OCI-LY1 (cell line): ENCODE data around the gene MAML2.

Experiments
- H2AFZ ChIP-seq: fragments of 200-600 bp; sonication (generic), shearing (Covaris generic); 2 replicates; pipeline ENCODE4 v1.6.0; 2014; ENCODE audit warnings: antibody characterized with exemption, mild to moderate bottlenecking, low read length
- H3F3A ChIP-seq: fragments of 200-600 bp; sonication (generic), shearing (Covaris generic); 2 replicates; pipeline ENCODE4 v1.6.0; 2014; ENCODE audit warnings: mild to moderate bottlenecking, antibody characterized with exemption, low read length, moderate library complexity; ENCODE audit not compliant: insufficient read depth
- H3K27ac ChIP-seq: fragments of 200-600 bp; sonication (generic); 2 replicates; pipeline ENCODE4 v1.5.1; 2014; ENCODE audit warnings: low read length, mixed run types, mild to moderate bottlenecking, low read depth; ENCODE audit not compliant: poor library complexity, severe bottlenecking
- H3K27me3 ChIP-seq: fragments of 200-600 bp; sonication (generic); 2 replicates; pipeline ENCODE4 v1.6.0; 2014; ENCODE audit warnings: antibody characterized with exemption, mild to moderate bottlenecking, low read length, moderate library complexity; ENCODE audit not compliant: insufficient read depth
- H3K36me3 ChIP-seq: fragments of 200-600 bp; sonication (generic); 2 replicates; pipeline ENCODE4 v1.6.1; 2014; ENCODE audit warnings: mild to moderate bottlenecking, antibody characterized with exemption, low read length, moderate library complexity, mixed read lengths; ENCODE audit not compliant: insufficient read depth
- H3K4me1 ChIP-seq: fragments of 200-600 bp; sonication (generic); 2 replicates; pipeline ENCODE4 v1.5.1; 2014; ENCODE audit warnings: mild to moderate bottlenecking, low read length, moderate library complexity; ENCODE audit not compliant: insufficient read depth, severe bottlenecking
- H3K4me2 ChIP-seq: fragments of 200-600 bp; sonication (generic), shearing (Covaris generic); 2 replicates; pipeline ENCODE4 v1.6.1; 2014; ENCODE audit warnings: low read length
- H3K4me3 ChIP-seq: fragments of 200-600 bp; sonication (generic); 2 replicates; pipeline ENCODE4 v1.5.1; 2014; ENCODE audit warnings: low read length, low read depth, mild to moderate bottlenecking, mixed read lengths; ENCODE audit not compliant: poor library complexity, severe bottlenecking
- H3K79me2 ChIP-seq: fragments of 200-600 bp; shearing (Covaris generic); 2 replicates; pipeline ENCODE4 v1.6.1; 2016; ENCODE audit warnings: mixed run types, low read length, mixed read lengths; ENCODE audit not compliant: insufficient read depth
- H3K9ac ChIP-seq: fragments of 200-600 bp; sonication (generic), shearing (Covaris generic); 2 replicates; pipeline ENCODE4 v1.6.1; 2014; ENCODE audit warnings: mild to moderate bottlenecking, low read length, mixed read lengths
- H3K9me2 ChIP-seq: fragments of 200-600 bp; sonication (generic), shearing (Covaris generic); 2 replicates; pipeline ENCODE4 v1.6.1; 2014; ENCODE audit warnings: low read depth, mild to moderate bottlenecking, low read length, mixed read lengths
- H3K9me3 ChIP-seq: fragments of 200-600 bp; shearing (Covaris generic); 2 replicates; pipeline ENCODE4 v1.6.1; 2014; ENCODE audit warnings: low read length, mixed read lengths
- H4K20me1 ChIP-seq: fragments of 200-600 bp; sonication (generic), shearing (Covaris generic); 2 replicates; pipeline ENCODE4 v1.6.0; 2016; ENCODE audit warnings: mild to moderate bottlenecking, low read length; ENCODE audit not compliant: insufficient read depth
- CTCF ChIP-seq: fragments of 200-600 bp; sonication (generic), shearing (Covaris generic); IDR thresholded peaks from 2 replicates; pipeline ENCODE4 v1.5.1; 2017; ENCODE audit warnings: mild to moderate bottlenecking, antibody characterized with exemption, low read length, moderate library complexity, mixed read lengths
- EZH2 ChIP-seq: fragments of 200-600 bp; sonication (generic), shearing (Covaris generic); IDR thresholded peaks from 2 replicates; pipeline ENCODE4 v1.8.0; 2017; ENCODE audit warnings: borderline replicate concordance, mixed run types, mild to moderate bottlenecking, antibody characterized with exemption, low read length, moderate library complexity, mixed read lengths

The MAML2 gene

DNA sequence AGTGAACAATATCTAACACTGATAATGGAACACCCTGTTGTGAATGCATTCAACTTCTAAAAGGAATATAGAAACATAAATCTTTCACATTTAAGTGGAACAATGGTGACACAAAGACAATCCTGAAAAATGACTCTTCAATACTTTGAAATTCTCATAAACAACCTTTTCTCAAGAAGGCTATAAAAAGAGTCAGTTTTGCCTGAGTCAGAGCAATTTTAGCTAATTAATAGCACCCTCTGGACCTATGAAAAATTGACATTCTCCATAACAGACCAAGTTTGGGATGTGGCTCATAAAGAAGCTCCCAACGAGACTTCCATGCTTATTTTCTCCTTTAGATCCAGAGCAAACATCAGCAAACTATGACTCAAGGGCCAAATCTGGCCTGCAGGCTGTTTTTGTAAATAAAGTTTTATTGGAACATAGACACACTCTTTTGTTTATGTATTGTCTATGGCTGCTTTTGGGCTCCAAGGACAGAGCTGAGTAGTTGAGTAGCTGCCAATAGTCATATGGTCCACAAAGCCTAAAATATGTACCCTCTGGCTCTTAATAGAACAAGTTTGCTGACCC, 108.0 kb downstream of the MAML2 start:
- Histone ChIP-seq H3K36me3 (no peaks in the 10 kb centered on the region), H3K9me3 (no peaks in the 10 kb centered on the region), H3K9ac (no peak overlapping the region), H3K79me2 (no peaks in the 10 kb centered on the region), H3K27me3 (no peaks in the 10 kb centered on the region), H4K20me1 (no peaks in the 10 kb centered on the region), H3K4me2 (peak overlapping the region; percentile 0; the same call in 1 of the 2 replicates), H3F3A (no peaks in the 10 kb centered on the region), H3K9me2 (no peaks in the 10 kb centered on the region), H3K4me1 (peaks cover 52% of the 10 kb centered on the region), H2AFZ (no peak overlapping the region), H3K27ac (no peak overlapping the region), H3K4me3 (no peak overlapping the region)
- no peak for TF ChIP-seq EZH2
- TF ChIP-seq CTCF, result no peak

GRCh38 chr11:96232132-96232531, 110.9 kb downstream of the MAML2 start:
- no peaks in the 10 kb centered on the region for H3K79me2 ChIP-seq
- peaks cover 58% of the 10 kb centered on the region for H3K4me1 ChIP-seq
- no peaks in the 10 kb centered on the region for H3K36me3 ChIP-seq
- H2AFZ ChIP-seq, result no peak overlapping the region
- no peak overlapping the region for H3K27ac ChIP-seq
- H3K4me2 ChIP-seq, result no peak overlapping the region
- no peaks in the 10 kb centered on the region for H3K9me2 ChIP-seq
- H4K20me1 ChIP-seq, result no peaks in the 10 kb centered on the region
- no peak overlapping the region for H3K9ac ChIP-seq
- no peaks in the 10 kb centered on the region for H3K9me3 ChIP-seq
- H3K27me3 ChIP-seq, result no peaks in the 10 kb centered on the region
- TF ChIP-seq EZH2, result no peak
- TF ChIP-seq CTCF, result no peak
- H3F3A ChIP-seq, result no peaks in the 10 kb centered on the region
- H3K4me3 ChIP-seq, result no peak overlapping the region

DNA sequence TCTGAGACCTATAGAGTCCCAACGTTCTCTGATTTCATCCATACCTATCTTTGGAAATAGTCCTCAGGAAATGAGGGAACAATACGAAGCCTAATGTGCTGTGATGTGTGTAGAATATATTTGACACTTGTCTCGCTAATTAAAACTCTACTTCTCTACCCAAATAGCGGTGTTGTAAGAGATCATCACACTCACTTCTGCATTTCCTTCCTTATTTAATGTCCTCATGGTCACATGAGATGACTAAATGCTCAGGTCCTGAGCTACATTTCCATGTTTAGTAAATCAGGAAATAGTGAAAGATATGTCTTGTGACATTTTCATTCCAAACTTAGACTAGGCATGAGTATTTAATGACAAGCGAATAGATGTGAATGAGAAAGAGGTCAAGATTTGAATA, 112.3 kb downstream of the MAML2 start:
- no peaks in the 10 kb centered on the region for H3F3A ChIP-seq
- H3K27me3 ChIP-seq, result no peaks in the 10 kb centered on the region
- H3K4me1 ChIP-seq, result peaks cover 45% of the 10 kb centered on the region
- TF ChIP-seq EZH2 (no peak), CTCF (no peak)
- peak overlapping the region; percentile 5 for H3K27ac ChIP-seq
- H2AFZ ChIP-seq, result no peak overlapping the region
- H4K20me1 ChIP-seq, result no peaks in the 10 kb centered on the region
- no peaks in the 10 kb centered on the region for H3K36me3 ChIP-seq
- H3K9ac ChIP-seq, result peak overlapping the region; percentile 12; the same call in 1 of the 2 replicates
- no peaks in the 10 kb centered on the region for H3K9me2 ChIP-seq
- H3K9me3 ChIP-seq, result no peaks in the 10 kb centered on the region
- H3K4me3 ChIP-seq, result no peak overlapping the region
- H3K79me2 ChIP-seq, result no peaks in the 10 kb centered on the region
- H3K4me2 ChIP-seq, result peak overlapping the region; percentile 45; the same call in 1 of the 2 replicates
